ENCODE measurements around the gene BTNL3.

DNA sequence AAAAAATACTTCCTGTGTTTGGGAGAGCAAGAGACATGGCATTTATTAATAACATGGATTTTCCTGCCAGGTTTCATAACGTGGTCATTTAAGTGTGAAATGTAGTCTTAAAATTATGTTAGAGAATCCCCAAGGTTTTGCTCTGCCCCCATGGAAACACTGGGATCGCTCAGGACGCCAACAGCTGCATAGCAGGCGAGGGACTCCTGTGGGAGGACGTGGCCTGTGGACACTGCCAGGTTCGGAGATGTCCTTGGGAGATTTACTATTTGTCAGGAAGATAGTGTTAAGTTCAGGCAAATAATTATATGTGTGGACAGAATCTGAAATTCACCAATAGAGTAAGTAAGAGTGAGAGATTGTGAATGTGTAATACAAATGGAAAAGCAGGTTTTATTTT is 52.4 kb downstream of the BTNL3 start:
- TF ChIP-seq, protein P1, sequence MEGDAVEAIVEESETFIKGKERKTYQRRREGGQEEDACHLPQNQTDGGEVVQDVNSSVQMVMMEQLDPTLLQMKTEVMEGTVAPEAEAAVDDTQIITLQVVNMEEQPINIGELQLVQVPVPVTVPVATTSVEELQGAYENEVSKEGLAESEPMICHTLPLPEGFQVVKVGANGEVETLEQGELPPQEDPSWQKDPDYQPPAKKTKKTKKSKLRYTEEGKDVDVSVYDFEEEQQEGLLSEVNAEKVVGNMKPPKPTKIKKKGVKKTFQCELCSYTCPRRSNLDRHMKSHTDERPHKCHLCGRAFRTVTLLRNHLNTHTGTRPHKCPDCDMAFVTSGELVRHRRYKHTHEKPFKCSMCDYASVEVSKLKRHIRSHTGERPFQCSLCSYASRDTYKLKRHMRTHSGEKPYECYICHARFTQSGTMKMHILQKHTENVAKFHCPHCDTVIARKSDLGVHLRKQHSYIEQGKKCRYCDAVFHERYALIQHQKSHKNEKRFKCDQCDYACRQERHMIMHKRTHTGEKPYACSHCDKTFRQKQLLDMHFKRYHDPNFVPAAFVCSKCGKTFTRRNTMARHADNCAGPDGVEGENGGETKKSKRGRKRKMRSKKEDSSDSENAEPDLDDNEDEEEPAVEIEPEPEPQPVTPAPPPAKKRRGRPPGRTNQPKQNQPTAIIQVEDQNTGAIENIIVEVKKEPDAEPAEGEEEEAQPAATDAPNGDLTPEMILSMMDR (conservative IDR thresholded peaks at IDR 0.05 in 1 of 2, IDR thresholded peaks at IDR 0.05 in 1 of 2; ENCODE audit: extremely low read depth in 1 of 2, insufficient read depth in 1 of 2, low read depth in 1 of 2, low read length in 2 of 2), result no peak
- no peak for TF ChIP-seq EZH2 (IDR thresholded peaks at IDR 0.05; ENCODE audit: borderline replicate concordance, low read length)
